Spleen (tissue), 11 donors: ENCODE data around the gene GIGYF2. TPM values are rescaled to one million over a fixed set of nuclear protein-coding genes. Genes with fewer than 3 reads are reported as not detected.

ENCODE experiments used
- DNase-seq: peaks from one replicate; pipeline ENCODE4 v3.0.0-alpha.2; 2020
- H3K27ac ChIP-seq, 8 donors: fragments of 200-600 bp; sonication (generic) in 7 of 8; 1 replicate in 4 of 8; 2 replicates in 4 of 8; pipeline versions ENCODE4 v1.5.0 to v1.8.0; 2016 to 2021; ENCODE audit warnings: inconsistent platforms in 4 of 8, mild to moderate bottlenecking in 4 of 8, moderate library complexity in 1 of 8
- H3K27me3 ChIP-seq, 7 donors: fragments of 200-600 bp; sonication (generic) in 6 of 7; replicated peaks in 1 of 7; 1 replicate in 4 of 7; 2 replicates in 3 of 7; pipeline versions ENCODE4 v1.5.0 to v1.8.0; 2016 to 2021; ENCODE audit warnings: inconsistent platforms in 3 of 7, mild to moderate bottlenecking in 1 of 7
- H3K36me3 ChIP-seq, 6 donors: fragments of 200-600 bp; sonication (generic) in 5 of 6; 1 replicate in 4 of 6; 2 replicates in 2 of 6; pipeline versions ENCODE4 v1.5.0 to v1.8.0; 2016 to 2021; ENCODE audit warnings: inconsistent platforms in 2 of 6
- H3K4me1 ChIP-seq, 6 donors: fragments of 200-600 bp; sonication (generic) in 5 of 6; 1 replicate in 3 of 6; 2 replicates in 3 of 6; pipeline versions ENCODE4 v1.5.0 to v1.8.0; 2016 to 2021; ENCODE audit warnings: inconsistent platforms in 3 of 6
- H3K4me3 ChIP-seq, 8 donors: fragments of 200-600 bp; sonication (generic) in 7 of 8; 1 replicate in 4 of 8; 2 replicates in 4 of 8; pipeline versions ENCODE4 v1.5.0 to v1.8.0; 2016 to 2021; ENCODE audit warnings: inconsistent platforms in 4 of 8, mild to moderate bottlenecking in 4 of 8, moderate library complexity in 2 of 8
- H3K9me3 ChIP-seq, 8 donors: fragments of 200-600 bp; sonication (generic) in 7 of 8; 1 replicate in 4 of 8; 2 replicates in 4 of 8; pipeline versions ENCODE4 v1.5.0 to v1.8.0; 2016 to 2021; ENCODE audit warnings: inconsistent platforms in 4 of 8
- CTCF ChIP-seq, 11 experiments: fragments of 200-600 bp in 7 of 11; fragments of 450-650 bp in 4 of 11; sonication (generic) in 4 of 11; IDR thresholded peaks in 8 of 11; conservative IDR thresholded peaks in 3 of 11; 1 replicate in 7 of 11; 2 replicates in 4 of 11; pipeline versions ENCODE4 v1.4.0 to v1.8.0; 2016 to 2021; ENCODE audit warnings: antibody characterized with exemption in 11 of 11, inconsistent platforms in 4 of 11, mild to moderate bottlenecking in 1 of 11
- POLR2A ChIP-seq, 3 donors: fragments of 450-650 bp; IDR thresholded peaks; one replicate each; pipeline ENCODE4 v1.5.1; 2017; ENCODE audit warnings: antibody characterized with exemption in 3 of 3, mild to moderate bottlenecking in 1 of 3
- POLR2AphosphoS5 ChIP-seq, 3 donors: sonication (generic); formaldehyde crosslinking; IDR thresholded peaks; one replicate each; pipeline ENCODE4 v1.5.1; 2017; ENCODE audit warnings: antibody characterized with exemption in 3 of 3
- WGBS, 5 donors: extraction: QIAGEN DNeasy Blood & Tissue Kit in 3 of 5; methylation state at CpG; one replicate each; pipeline versions ENCODE4 v1.1.5 to v1.1.7; 2013 to 2018; 5-methylcytosine and 5-hydroxymethylcytosine counted together
- intact Hi-C: fragments of 100-400 bp; cut with DNase I; formaldehyde crosslinking; loops from one replicate; pipeline ENCODE4 v1.15.0; 2023; ENCODE audit warnings: low total_unique reads
- polyA plus RNA-seq, 3 donors: library from polyadenylated mRNA; stranded (reverse); fragments of 200-250 nt; gene quantifications; one replicate each; pipeline ENCODE4 v1.2.1, GENCODE V29; 2013
- total RNA-seq, 7 donors: library from RNA; depleted of rRNA in 3 of 7; stranded (reverse); fragments of >200 nt in 3 of 7; fragmentation: NEBNext Ultra II Directional in 4 of 7; extraction: Animal tissue kit (Norgen Biotek cat#: 25700) in 4 of 7; gene quantifications; one replicate each; pipeline versions ENCODE4 v1.1.0 to v1.2.1, GENCODE V29; 2016 to 2021
- donor health status: healthy with polysubstance abuse.
- donor health status: DM: no; HTN: no; CAD: no; lungs with moderate emphysema.
- donor health status: DM: no; HTN: no; CAD: no.
- donor health status: Bipolar disorder and iron deficiency.
- donor health status: healthy.
- donor health status: DM: no; HTN: no; CAD: no.
- donor health status: DM: yes; HTN: yes; CAD: no.

Gene GIGYF2
- total and polyA plus RNA-seq, 10 donors = 7.3 to 116 (median 97.2) TPM

- DNase-seq = no peak
- intact Hi-C loops = no loop called here
- no peak overlapping the region for H3K27ac ChIP-seq
- no peaks in the 10 kb centered on the region for H3K4me1 ChIP-seq
- no peak overlapping the region for H3K4me3 ChIP-seq
- no peaks in the 10 kb centered on the region for H3K9me3 ChIP-seq
- no peaks in the 10 kb centered on the region for H3K27me3 ChIP-seq
- TF ChIP-seq POLR2AphosphoS5 (IDR thresholded peaks at IDR 0.05) (no peak), POLR2A (IDR thresholded peaks at IDR 0.05) (no peak), CTCF (IDR thresholded peaks at IDR 0.05 in 8 of 11, conservative IDR thresholded peaks at IDR 0.05 in 3 of 11) (no peak)
- WGBS, 5 donors = 84 to 97% (median 90%) methylated on average over 1 of the region's 1 CpG
- H3K36me3 ChIP-seq = peaks cover 0 to 69% (median 3%) of the 10 kb centered on the region in 6 donors
These were observed 82.8 kb downstream of the GIGYF2 start for GRCh38 chr2:232779934-232780333.

GRCh38 chr2:232781765-232782164 is 84.6 kb downstream of the GIGYF2 start:
- no peak for TF ChIP-seq POLR2AphosphoS5 (IDR thresholded peaks at IDR 0.05)
- no peak for TF ChIP-seq CTCF (IDR thresholded peaks at IDR 0.05 in 8 of 11, conservative IDR thresholded peaks at IDR 0.05 in 3 of 11)
- no peak for TF ChIP-seq POLR2A (IDR thresholded peaks at IDR 0.05)
- intact Hi-C loops = no loop called here
- Histone ChIP-seq H3K27me3 (no peaks in the 10 kb centered on the region), H3K36me3 (peaks cover 0 to 61% (median 4%) of the 10 kb centered on the region in 6 donors), H3K27ac (no peak overlapping the region), H3K4me3 (no peak overlapping the region), H3K4me1 (no peaks in the 10 kb centered on the region), H3K9me3 (no peaks in the 10 kb centered on the region)
- DNase-seq = no peak

- intact Hi-C loops = no loop called here
- H3K36me3 ChIP-seq = peaks cover 6 to 62% (median 13%) of the 10 kb centered on the region in 6 donors
These were observed 86.1 kb downstream of the GIGYF2 start for GRCh38 chr2:232783278-232783677.

GRCh38 chr2:232787806-232788205 is 90.7 kb downstream of the GIGYF2 start:
- intact Hi-C loops = no loop called here
- Histone ChIP-seq H3K27me3 (no peaks in the 10 kb centered on the region), H3K36me3 (peaks cover 6 to 83% (median 44%) of the 10 kb centered on the region in 6 donors), H3K9me3 (no peaks in the 10 kb centered on the region), H3K27ac (no peak overlapping the region), H3K4me1 (no peaks in the 10 kb centered on the region), H3K4me3 (no peak overlapping the region)
- TF ChIP-seq POLR2AphosphoS5 (IDR thresholded peaks at IDR 0.05) (no peak), POLR2A (IDR thresholded peaks at IDR 0.05) (no peak), CTCF (IDR thresholded peaks at IDR 0.05 in 8 of 11, conservative IDR thresholded peaks at IDR 0.05 in 3 of 11) (no peak)
- DNase-seq = no peak

More at GRCh38 chr2:232783278-232783677, 86.1 kb downstream of the GIGYF2 start:
- DNase-seq = no peak
- Histone ChIP-seq H3K4me3 (no peak overlapping the region), H3K9me3 (no peaks in the 10 kb centered on the region), H3K27ac (no peak overlapping the region), H3K4me1 (no peaks in the 10 kb centered on the region), H3K27me3 (no peaks in the 10 kb centered on the region)
- TF ChIP-seq POLR2AphosphoS5 (IDR thresholded peaks at IDR 0.05) (no peak), CTCF (IDR thresholded peaks at IDR 0.05 in 8 of 11, conservative IDR thresholded peaks at IDR 0.05 in 3 of 11) (no peak), POLR2A (IDR thresholded peaks at IDR 0.05) (no peak)
